AG04450 (cell line): Measurements from ENCODE around the gene SND1. TPM values are rescaled to one million over a fixed set of nuclear protein-coding genes. Genes with fewer than 3 reads are reported as not detected.
A peak's percentile ranks its signal among the peaks of the same experiment; 100 is the strongest.

Source experiments
- CTCF ChIA-PET: fragments of 300-600, 350-600 bp; formaldehyde crosslinking; extraction: SDS; loops from one replicate; lab custom pipeline; 2022; ENCODE audit warnings: antibody characterized with exemption, inconsistent platforms; lab: Charles Lee
- POLR2A ChIA-PET: fragments of 350-600 bp; formaldehyde crosslinking; extraction: SDS; loops from one replicate; lab custom pipeline; 2021; ENCODE audit warnings: antibody characterized with exemption, inconsistent platforms; lab: Yijun Ruan, JAX
- DNase-seq: peaks from one replicate; pipeline ENCODE4 v3.0.0-alpha.2; 2011; ENCODE audit warnings: low read depth, low spot score
- H3K27ac ChIP-seq: one replicate; pipeline ENCODE4 v1.5.1; 2012; ENCODE audit warnings: low read depth, low read length, control low read depth
- H3K27me3 ChIP-seq: one replicate; pipeline ENCODE4 v1.6.0; 2012; ENCODE audit warnings: low read length; ENCODE audit not compliant: control insufficient read depth, insufficient read depth
- H3K4me3 ChIP-seq: 2 replicates; pipeline ENCODE4 v1.5.1; 2011; ENCODE audit warnings: mild to moderate bottlenecking, low read depth, low read length, control low read depth
- H3K9me3 ChIP-seq: 2 replicates; pipeline ENCODE4 v1.5.1; 2012; ENCODE audit warnings: low read length; ENCODE audit not compliant: control insufficient read depth, insufficient read depth
- CTCF ChIP-seq: IDR thresholded peaks from 2 replicates; pipeline ENCODE4 v1.5.1; 2011; ENCODE audit warnings: low read depth, low read length, control low read depth, inconsistent platforms
- polyA plus RNA-seq: library from polyadenylated mRNA; depleted of rRNA; stranded (reverse); fragments of >200 nt; gene quantifications from 2 replicates; pipeline ENCODE4 v1.2.3, GENCODE V29; 2011

The SND1 gene
- polyA plus RNA-seq, 1 experiment = 247 TPM

- Histone ChIP-seq H3K27me3 (no peaks in the 10 kb centered on the region), H3K4me3 (no peak overlapping the region), H3K27ac (no peak overlapping the region), H3K9me3 (no peaks in the 10 kb centered on the region)
- no peak for TF ChIP-seq CTCF
- ChIA-PET POLR2A (no interaction called here), CTCF (no interaction called here)
- DNase-seq = peak; percentile 11
Observed at GRCh38 chr7:127997226-127997922, 345.4 kb downstream of the SND1 start.

- POLR2A ChIA-PET = no interaction called here
- Histone ChIP-seq H3K4me3 (no peak overlapping the region), H3K9me3 (no peaks in the 10 kb centered on the region), H3K27me3 (no peaks in the 10 kb centered on the region), H3K27ac (no peak overlapping the region)
- no peak for TF ChIP-seq CTCF
- CTCF ChIA-PET = interaction anchor here (0.8 kb wide), 1 partner anchor 211 kb away, joined by 11 read pairs; no protein-coding TSS in a partner anchor
- DNase-seq = no peak
Observed at GRCh38 chr7:127998671-127999070, 346.7 kb downstream of the SND1 start.

DNA sequence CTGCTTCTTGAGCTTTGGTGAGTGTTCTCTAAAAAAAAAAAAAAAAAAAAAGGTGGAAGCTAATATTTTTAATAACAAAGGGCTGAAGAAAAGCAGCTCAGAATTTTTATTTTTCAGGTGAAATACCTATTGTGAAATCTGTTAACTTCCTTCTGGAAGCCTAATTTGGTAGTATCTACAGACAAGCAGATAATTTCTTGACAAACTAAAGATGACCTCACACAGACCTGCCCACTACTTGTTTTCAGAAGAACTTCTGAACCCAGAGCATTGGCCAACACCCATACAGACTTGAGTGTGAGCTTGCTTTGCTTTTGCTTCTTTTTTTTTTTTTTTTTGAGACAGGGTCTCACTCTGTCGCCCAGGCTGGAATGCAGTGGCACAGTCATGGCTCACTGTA, 348.1 kb downstream of the SND1 start:
- ChIA-PET CTCF (interaction anchor here (0.7 to 1.8 kb wide), 3 partner anchors 12 to 209 kb away, joined by 3 to 8 read pairs (median 3); no protein-coding TSS in a partner anchor), POLR2A (interaction anchor here (0.6 kb wide), 1 partner anchor 17 kb away, joined by 3 read pairs; no protein-coding TSS in a partner anchor)
- Histone ChIP-seq H3K4me3 (no peak overlapping the region), H3K9me3 (no peaks in the 10 kb centered on the region), H3K27me3 (no peaks in the 10 kb centered on the region), H3K27ac (no peak overlapping the region)
- DNase-seq = no peak
- TF ChIP-seq CTCF = no peak

GRCh38 chr7:128000854-128001265, 348.9 kb downstream of the SND1 start:
- Histone ChIP-seq H3K27me3 (no peaks in the 10 kb centered on the region), H3K4me3 (no peak overlapping the region), H3K27ac (no peak overlapping the region), H3K9me3 (no peaks in the 10 kb centered on the region)
- TF ChIP-seq CTCF = no peak
- CTCF ChIA-PET = interaction anchor here (0.7 to 1.8 kb wide), 3 partner anchors 11 to 76 kb away, joined by 3 to 8 read pairs (median 3); no protein-coding TSS in a partner anchor
- POLR2A ChIA-PET = no interaction called here
- no peak for DNase-seq

DNA sequence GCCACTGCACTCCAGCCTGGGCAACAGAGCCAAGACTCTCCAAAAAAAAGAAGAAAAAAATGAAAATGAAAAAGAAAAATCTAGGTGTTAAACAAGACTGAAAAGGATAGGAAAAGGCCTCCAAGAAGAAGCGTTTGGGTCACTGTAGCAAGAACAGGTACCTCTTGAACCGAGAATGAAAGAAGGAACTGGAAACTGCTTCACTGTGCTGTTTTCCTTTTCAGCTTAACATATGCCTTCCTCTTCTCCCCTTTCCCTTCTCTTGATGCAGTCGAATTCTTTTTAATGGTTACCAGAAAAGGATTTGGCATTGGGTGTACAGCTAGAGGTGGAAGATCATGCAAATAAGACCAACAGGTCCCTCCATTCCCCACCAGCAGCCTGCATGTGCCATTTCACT, 351.2 kb downstream of the SND1 start:
- no peaks in the 10 kb centered on the region for H3K9me3 ChIP-seq
- H3K27me3 ChIP-seq = no peaks in the 10 kb centered on the region
- TF ChIP-seq CTCF = no peak
- POLR2A ChIA-PET = no interaction called here
- no peak for DNase-seq
- H3K27ac ChIP-seq = no peak overlapping the region
- no peak overlapping the region for H3K4me3 ChIP-seq
- CTCF ChIA-PET = interaction anchor here (0.8 kb wide), 1 partner anchor 206 kb away, joined by 3 read pairs; no protein-coding TSS in a partner anchor
